MCF 10A (cell line): ENCODE results near the gene NREP. TPM values are rescaled to one million over a fixed set of nuclear protein-coding genes. Genes with fewer than 3 reads are reported as not detected.

Experiments used
- BruUV-seq: library from RNA; stranded (reverse); fragments of 400-500 nt; replicated peaks from 2 replicates; lab custom pipeline; 2021; lab: Mats Ljungman, UMichigan
- CTCF ChIA-PET: fragments of 300-600 bp; sonication (Branson Sonifier 250); formaldehyde crosslinking; extraction: SDS; loops from one replicate; lab custom pipeline; 2021; ENCODE audit warnings: antibody characterized with exemption, inconsistent platforms; lab: Yijun Ruan, JAX
- POLR2A ChIA-PET: fragments of 300-600, 350-650 bp; sonication (Branson Sonifier 250); formaldehyde crosslinking; extraction: SDS; loops from one replicate; lab custom pipeline; 2020; ENCODE audit warnings: antibody characterized with exemption, inconsistent platforms; lab: Yijun Ruan, JAX
- DNase-seq: peaks from one replicate; pipeline ENCODE4 v3.0.0-alpha.2; 2018; ENCODE audit not compliant: unreplicated experiment
- H3K27ac Mint-ChIP-seq: one replicate; pipeline ENCODE4 v1.8.0; 2022; ENCODE audit warnings: mild to moderate bottlenecking, low read depth, mixed read lengths; ENCODE audit not compliant: unreplicated experiment
- H3K27me3 Mint-ChIP-seq: one replicate; pipeline ENCODE4 v1.8.0; 2022; ENCODE audit warnings: mixed read lengths; ENCODE audit not compliant: insufficient read depth, unreplicated experiment
- H3K36me3 Mint-ChIP-seq: one replicate; pipeline ENCODE4 v1.8.0; 2022; ENCODE audit warnings: mild to moderate bottlenecking, moderate library complexity, mixed read lengths; ENCODE audit not compliant: insufficient read depth, unreplicated experiment
- H3K4me1 Mint-ChIP-seq: one replicate; pipeline ENCODE4 v1.8.0; 2022; ENCODE audit warnings: mixed read lengths; ENCODE audit not compliant: insufficient read depth, unreplicated experiment
- H3K4me3 Mint-ChIP-seq: one replicate; pipeline ENCODE4 v1.8.0; 2022; ENCODE audit warnings: mild to moderate bottlenecking, moderate library complexity, mixed read lengths; ENCODE audit not compliant: unreplicated experiment
- H3K9me3 Mint-ChIP-seq: one replicate; pipeline ENCODE4 v1.8.0; 2022; ENCODE audit warnings: mixed read lengths; ENCODE audit not compliant: unreplicated experiment
- CTCF ChIP-seq: fragments of 200-600 bp; IDR thresholded peaks from one replicate; pipeline ENCODE4 v1.8.0; 2022; ENCODE audit warnings: antibody characterized with exemption, mild to moderate bottlenecking; ENCODE audit not compliant: unreplicated experiment
- intact Hi-C: fragments of 100-400 bp; cut with micrococcal nuclease; formaldehyde crosslinking; loops from 2 replicates; pipeline ENCODE4 v1.14.1; 2022
- total RNA-seq: library from RNA; stranded (reverse); gene quantifications from 2 replicates; pipeline ENCODE4 v1.2.3, GENCODE V29; 2022

Gene NREP
- total RNA-seq, 1 experiment from 2014 or later, result 2.5 TPM

DNA sequence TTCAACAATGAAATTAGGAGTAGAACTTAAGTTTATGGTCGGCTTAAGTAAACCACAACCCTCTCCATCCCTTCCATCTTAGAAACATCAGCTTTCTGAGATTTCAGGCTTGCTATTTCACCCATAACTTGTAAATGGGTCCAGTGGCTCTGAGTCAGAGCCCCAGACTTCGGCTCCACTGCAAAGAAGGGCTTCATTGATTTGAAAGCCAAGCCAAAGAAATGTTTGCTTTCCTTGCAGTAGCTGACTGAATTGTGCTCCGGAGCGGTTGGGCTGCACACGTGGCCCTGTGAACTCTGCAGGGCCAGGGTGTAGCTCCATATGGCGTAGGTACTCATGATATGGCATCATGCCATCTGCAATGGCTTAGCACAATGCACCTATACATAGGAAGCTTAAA, 57.0 kb downstream of the NREP start:
- peak; percentile 61 for DNase-seq
- no peaks in the 10 kb centered on the region for H3K27me3 Mint-ChIP-seq
- ChIA-PET POLR2A (interaction anchor here (0.8 to 2.5 kb wide), 11 partner anchors 9 to 460 kb away, joined by 3 to 12 read pairs (median 3); no protein-coding TSS in a partner anchor), CTCF (interaction anchor here (2.7 kb wide), 1 partner anchor 8 kb away, joined by 12 read pairs; no protein-coding TSS in a partner anchor)
- BruUV-seq, result no TSS peak
- H3K4me1 Mint-ChIP-seq, result peaks cover 41% of the 10 kb centered on the region
- peak overlapping the region; percentile 74 for H3K27ac Mint-ChIP-seq
- intact Hi-C loops, result loop anchor here (5.0 kb wide), 2 partner anchors 57 to 148 kb away; partner anchors contain the start of gene NREP
- no peak overlapping the region for H3K4me3 Mint-ChIP-seq
- TF ChIP-seq CTCF, result no peak
- H3K36me3 Mint-ChIP-seq, result no peaks in the 10 kb centered on the region
- no peaks in the 10 kb centered on the region for H3K9me3 Mint-ChIP-seq

DNA sequence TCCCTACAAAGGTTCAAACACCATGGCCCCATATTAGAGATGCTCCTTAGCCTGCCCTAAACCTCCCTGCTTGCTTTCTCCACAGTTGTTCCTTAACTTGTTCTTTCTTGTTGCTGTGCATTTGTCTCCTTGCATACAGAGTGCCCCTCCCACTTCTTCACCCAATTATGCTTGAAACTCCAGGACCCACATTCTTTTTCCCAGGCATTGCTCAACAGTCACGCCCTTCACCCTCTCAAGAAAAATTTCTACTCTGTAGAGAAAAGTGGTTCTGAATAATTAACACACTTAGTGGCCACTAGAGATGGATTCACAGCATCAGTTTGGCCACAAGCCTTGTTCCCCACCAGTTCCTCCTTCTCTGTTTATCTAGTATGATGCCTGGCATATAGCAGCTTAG, 57.7 kb downstream of the NREP start:
- Mint-ChIP-seq H3K27me3 (no peaks in the 10 kb centered on the region), H3K36me3 (no peaks in the 10 kb centered on the region), H3K4me1 (peaks cover 47% of the 10 kb centered on the region), H3K9me3 (no peaks in the 10 kb centered on the region), H3K27ac (peak overlapping the region; percentile 74), H3K4me3 (no peak overlapping the region)
- no TSS peak for BruUV-seq
- CTCF ChIA-PET, result interaction anchor here (0.9 to 2.7 kb wide), 2 partner anchors 9 to 539 kb away, joined by 3 to 12 read pairs; no protein-coding TSS in a partner anchor
- no peak for TF ChIP-seq CTCF
- POLR2A ChIA-PET, result interaction anchor here (0.8 to 2.5 kb wide), 13 partner anchors 10 to 461 kb away, joined by 3 to 12 read pairs (median 4); no protein-coding TSS in a partner anchor
- intact Hi-C loops, result loop anchor here (5.0 kb wide), 2 partner anchors 58 to 147 kb away; partner anchors contain the start of gene NREP
- DNase-seq, result peak; percentile 58

DNA sequence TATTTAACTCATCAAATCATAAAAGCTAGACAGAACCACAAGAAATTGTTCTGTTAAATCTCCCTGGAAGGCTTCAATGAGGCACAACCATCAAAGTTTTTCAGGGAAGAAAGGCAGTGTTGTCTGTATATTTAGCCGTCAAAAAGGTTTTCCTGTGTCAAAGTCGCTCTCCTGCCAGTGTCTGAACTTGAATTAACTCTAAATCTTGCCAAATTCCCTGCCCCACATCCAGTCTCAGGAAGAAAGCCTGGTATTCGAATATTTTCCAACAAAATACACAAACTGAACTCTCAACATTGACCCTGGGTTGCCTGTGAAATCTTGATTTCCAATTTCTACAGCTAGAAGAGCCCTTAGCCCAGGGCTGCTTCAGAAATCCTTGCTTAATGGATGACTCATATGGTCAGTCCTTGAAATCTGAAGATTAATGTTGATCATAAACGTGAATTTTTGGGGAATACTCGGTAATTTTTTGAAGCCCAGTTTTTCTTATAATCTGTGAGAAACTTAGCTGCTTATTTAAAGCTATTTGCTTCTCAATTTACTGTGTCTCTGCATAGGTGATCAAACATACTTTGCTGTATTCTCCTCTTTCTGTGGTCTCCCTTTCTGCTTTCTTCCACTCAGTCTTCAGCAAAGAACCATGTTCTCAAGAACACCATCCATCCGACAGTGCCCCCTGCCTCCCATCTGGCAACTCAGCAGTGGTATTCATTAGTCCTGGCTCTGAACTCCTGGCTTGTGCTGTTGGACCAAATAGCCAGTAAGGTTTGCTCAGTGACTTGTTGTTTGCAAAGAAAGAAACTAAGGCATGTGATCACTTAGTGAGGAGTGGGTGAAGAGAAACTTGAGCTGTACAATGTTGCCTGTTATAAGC, 58.9 kb downstream of the NREP start:
- peak; percentile 58 for DNase-seq
- no peak overlapping the region for H3K4me3 Mint-ChIP-seq
- no TSS peak for BruUV-seq

More for the DNA sequence above, 58.9 kb downstream of the NREP start:
- intact Hi-C loops, result loop anchor here (5.0 kb wide), 2 partner anchors 59 to 146 kb away; partner anchors contain the start of gene NREP
- no peaks in the 10 kb centered on the region for H3K9me3 Mint-ChIP-seq
- H3K4me1 Mint-ChIP-seq, result peaks cover 51% of the 10 kb centered on the region
- TF ChIP-seq CTCF, result no peak
- no peaks in the 10 kb centered on the region for H3K36me3 Mint-ChIP-seq
- POLR2A ChIA-PET, result interaction anchor here (0.8 to 2.5 kb wide), 13 partner anchors 8 to 463 kb away, joined by 3 to 12 read pairs (median 5); no protein-coding TSS in a partner anchor
- CTCF ChIA-PET, result interaction anchor here (0.9 to 2.7 kb wide), 6 partner anchors 9 to 167 kb away, joined by 3 to 12 read pairs (median 3); no protein-coding TSS in a partner anchor
- peak overlapping the region; percentile 27 for H3K27ac Mint-ChIP-seq
- H3K27me3 Mint-ChIP-seq, result no peaks in the 10 kb centered on the region
